Activated T-helper 1 cell treated with anti-CD3 and anti-CD28 coated beads, Interleukin-12 subunit alpha, Interleukin-12 subunit beta, Interleukin-2, Interleukin-4 antibody, amounts not matched to agents 30 ng/mL and 10 ng/mL and 1 ng/mL, durations not matched to agents 14 hours and 24 hours and 36 hours (primary cell): ENCODE measurements around the gene EFCAB8. TPM values are rescaled to one million over a fixed set of nuclear protein-coding genes. Genes with fewer than 3 reads are reported as not detected.

Experiments
- DNase-seq: peaks from one replicate; pipeline ENCODE4 v3.0.0; 2021; ENCODE audit warnings: low spot score
- H3K27ac Mint-ChIP-seq: one replicate; pipeline ENCODE4 v1.8.0; 2021; ENCODE audit warnings: mild to moderate bottlenecking, mixed read lengths
- H3K27me3 Mint-ChIP-seq: one replicate; pipeline ENCODE4 v1.8.0; 2022; ENCODE audit warnings: mild to moderate bottlenecking, moderate library complexity, mixed read lengths; ENCODE audit not compliant: insufficient read depth
- H3K36me3 Mint-ChIP-seq: one replicate; pipeline ENCODE4 v1.8.0; 2021; ENCODE audit warnings: low read depth, mixed read lengths
- H3K4me1 Mint-ChIP-seq: one replicate; pipeline ENCODE4 v1.8.0; 2021; ENCODE audit warnings: low read depth, mixed read lengths
- H3K4me3 Mint-ChIP-seq: one replicate; pipeline ENCODE4 v1.8.0; 2021; ENCODE audit warnings: mild to moderate bottlenecking, moderate library complexity, mixed read lengths
- H3K9me3 Mint-ChIP-seq: one replicate; pipeline ENCODE4 v1.8.0; 2021; ENCODE audit warnings: mixed read lengths
- intact Hi-C: fragments of 100-400 bp; cut with micrococcal nuclease; formaldehyde crosslinking; loops from one replicate; pipeline ENCODE4 v1.15.1; 2024
- total RNA-seq: library from RNA; stranded (reverse); gene quantifications from 2 replicates; pipeline ENCODE4 v1.2.3, GENCODE V29; 2022

The EFCAB8 gene
- total RNA-seq, 1 donor from 2014 or later, result 0.39 TPM

DNA sequence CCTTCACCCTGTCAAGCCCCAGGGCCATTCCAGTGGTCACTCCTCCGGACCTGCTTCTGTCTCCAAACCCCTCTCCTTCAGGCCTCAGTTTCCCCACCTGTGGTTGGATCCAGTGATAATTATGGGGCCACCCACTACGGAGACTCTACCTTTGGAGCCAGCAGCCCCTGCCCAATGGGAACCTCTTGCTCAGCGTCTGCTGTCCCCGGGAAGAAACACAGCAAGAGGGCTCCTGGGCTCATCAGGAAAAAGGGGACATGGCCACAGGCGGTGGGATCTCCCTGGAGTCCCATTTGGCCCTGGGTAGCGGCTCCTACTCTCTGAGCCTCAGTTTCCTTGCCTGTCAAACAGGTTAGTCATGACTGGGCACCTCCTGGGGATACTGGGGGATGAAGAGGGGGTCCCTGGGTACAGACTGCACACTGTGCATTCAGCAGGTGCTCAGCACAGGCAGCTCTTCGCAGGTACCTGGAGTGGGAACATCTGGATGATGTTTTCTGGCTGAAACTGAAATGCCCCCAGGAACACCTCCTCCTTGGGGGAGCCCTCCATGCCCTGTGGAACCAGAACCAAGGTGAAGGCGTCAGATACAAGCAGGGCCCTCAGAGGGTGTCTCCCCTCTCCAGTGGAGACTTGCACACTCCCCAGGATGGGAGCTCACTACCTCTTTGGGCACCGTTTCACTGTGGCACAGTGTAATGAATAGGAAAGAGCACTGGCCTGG, 126.1 kb downstream of the EFCAB8 start:
- Mint-ChIP-seq H3K9me3 (no peaks in the 10 kb centered on the region), H3K4me3 (no peak overlapping the region), H3K27ac (no peak overlapping the region), H3K27me3 (no peaks in the 10 kb centered on the region), H3K36me3 (no peaks in the 10 kb centered on the region), H3K4me1 (no peaks in the 10 kb centered on the region)
- no peak for DNase-seq
- intact Hi-C loops, result no loop called here

DNA sequence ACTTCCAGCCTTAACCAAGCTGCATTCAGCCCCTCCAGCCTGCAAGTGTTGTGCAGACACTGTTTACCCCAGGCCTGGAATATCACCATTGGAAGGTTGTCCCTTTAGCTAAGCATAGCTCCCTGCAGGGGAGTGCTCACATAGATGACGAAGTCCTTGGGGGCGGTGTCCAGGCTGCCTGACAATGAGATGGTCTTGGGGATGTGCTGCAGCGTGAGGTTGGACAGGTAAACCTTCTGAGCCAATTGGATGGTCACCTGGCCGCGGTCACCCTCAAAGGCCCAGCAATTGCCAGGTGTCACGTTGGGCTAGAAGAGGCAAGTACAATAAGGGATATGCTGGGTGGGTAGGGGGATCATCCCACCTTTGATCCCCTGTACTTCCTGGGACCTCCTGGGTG, 126.9 kb downstream of the EFCAB8 start:
- no peaks in the 10 kb centered on the region for H3K27me3 Mint-ChIP-seq
- H3K9me3 Mint-ChIP-seq, result no peaks in the 10 kb centered on the region
- no peak for DNase-seq
- H3K27ac Mint-ChIP-seq, result no peak overlapping the region
- no peak overlapping the region for H3K4me3 Mint-ChIP-seq
- intact Hi-C loops, result no loop called here
- no peaks in the 10 kb centered on the region for H3K4me1 Mint-ChIP-seq
- no peaks in the 10 kb centered on the region for H3K36me3 Mint-ChIP-seq

GRCh38 chr20:32986331-32986966, 127.7 kb downstream of the EFCAB8 start:
- Mint-ChIP-seq H3K9me3 (no peaks in the 10 kb centered on the region), H3K27me3 (no peaks in the 10 kb centered on the region), H3K4me1 (no peaks in the 10 kb centered on the region), H3K36me3 (no peaks in the 10 kb centered on the region), H3K27ac (no peak overlapping the region), H3K4me3 (no peak overlapping the region)
- intact Hi-C loops, result no loop called here
- no peak for DNase-seq

DNA sequence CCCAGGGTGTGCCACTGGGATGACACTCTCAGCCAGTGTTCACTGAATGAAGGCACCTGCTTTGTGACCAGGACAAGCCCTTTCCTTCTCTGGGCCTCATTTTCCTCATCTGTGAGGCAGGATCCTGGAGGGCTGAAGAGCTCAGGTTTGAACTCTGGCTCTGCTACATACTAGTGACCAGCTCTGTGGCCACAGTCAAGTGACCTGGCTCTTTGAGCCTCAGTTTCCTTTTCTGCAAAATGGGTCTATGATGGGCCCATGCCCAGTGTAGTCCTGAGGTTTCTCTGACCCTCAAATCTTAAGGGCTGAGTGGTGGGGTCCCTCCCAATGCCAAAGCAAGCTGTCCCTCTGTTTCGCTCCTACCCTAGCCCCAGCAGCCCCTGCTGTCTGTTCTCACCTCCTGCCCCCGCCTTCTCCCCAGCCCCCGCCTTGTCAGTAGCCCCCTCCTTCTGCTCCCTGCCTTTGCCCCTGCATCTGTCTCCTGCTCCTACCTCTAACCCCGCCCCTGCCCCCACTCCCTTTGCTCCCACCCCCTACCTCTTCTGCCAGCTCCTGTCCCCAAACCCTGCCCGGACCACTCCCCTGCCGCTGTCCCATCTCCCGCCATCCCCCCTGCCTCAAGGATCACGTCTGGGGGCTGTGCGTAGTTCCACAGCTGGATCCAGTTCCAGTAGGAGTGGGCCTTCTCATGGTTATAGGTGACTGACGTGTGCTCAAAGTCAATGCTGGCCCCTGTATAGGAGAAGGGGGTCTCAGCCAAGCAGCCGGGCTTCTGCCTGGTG, 128.5 kb downstream of the EFCAB8 start:
- Mint-ChIP-seq H3K9me3 (no peaks in the 10 kb centered on the region), H3K27me3 (no peaks in the 10 kb centered on the region), H3K36me3 (no peaks in the 10 kb centered on the region), H3K27ac (no peak overlapping the region), H3K4me1 (no peaks in the 10 kb centered on the region), H3K4me3 (no peak overlapping the region)
- DNase-seq, result no peak
- intact Hi-C loops, result no loop called here

DNA sequence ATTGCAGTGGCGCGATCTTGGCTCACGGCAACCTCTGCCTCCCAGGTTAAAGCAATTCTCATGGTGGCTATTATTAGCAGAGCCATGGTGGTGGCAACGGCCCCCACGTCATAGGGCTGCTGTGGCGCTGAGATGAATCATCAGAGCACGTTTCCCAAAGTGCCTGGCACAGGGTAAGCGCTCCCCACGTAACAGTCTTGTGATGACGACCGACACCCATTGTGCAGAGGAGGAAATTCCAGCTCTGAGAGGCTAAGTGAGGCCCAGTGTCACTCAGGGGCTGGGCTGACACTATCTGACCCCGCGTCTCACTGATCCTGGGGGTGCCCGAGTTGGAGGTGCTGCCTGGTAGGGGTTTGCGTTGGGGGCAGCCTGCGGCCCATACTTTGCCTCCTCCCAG, 129.3 kb downstream of the EFCAB8 start:
- Mint-ChIP-seq H3K9me3 (no peaks in the 10 kb centered on the region), H3K4me1 (no peaks in the 10 kb centered on the region), H3K36me3 (no peaks in the 10 kb centered on the region), H3K27ac (no peak overlapping the region), H3K27me3 (no peaks in the 10 kb centered on the region), H3K4me3 (no peak overlapping the region)
- DNase-seq, result no peak
- intact Hi-C loops, result no loop called here

DNA sequence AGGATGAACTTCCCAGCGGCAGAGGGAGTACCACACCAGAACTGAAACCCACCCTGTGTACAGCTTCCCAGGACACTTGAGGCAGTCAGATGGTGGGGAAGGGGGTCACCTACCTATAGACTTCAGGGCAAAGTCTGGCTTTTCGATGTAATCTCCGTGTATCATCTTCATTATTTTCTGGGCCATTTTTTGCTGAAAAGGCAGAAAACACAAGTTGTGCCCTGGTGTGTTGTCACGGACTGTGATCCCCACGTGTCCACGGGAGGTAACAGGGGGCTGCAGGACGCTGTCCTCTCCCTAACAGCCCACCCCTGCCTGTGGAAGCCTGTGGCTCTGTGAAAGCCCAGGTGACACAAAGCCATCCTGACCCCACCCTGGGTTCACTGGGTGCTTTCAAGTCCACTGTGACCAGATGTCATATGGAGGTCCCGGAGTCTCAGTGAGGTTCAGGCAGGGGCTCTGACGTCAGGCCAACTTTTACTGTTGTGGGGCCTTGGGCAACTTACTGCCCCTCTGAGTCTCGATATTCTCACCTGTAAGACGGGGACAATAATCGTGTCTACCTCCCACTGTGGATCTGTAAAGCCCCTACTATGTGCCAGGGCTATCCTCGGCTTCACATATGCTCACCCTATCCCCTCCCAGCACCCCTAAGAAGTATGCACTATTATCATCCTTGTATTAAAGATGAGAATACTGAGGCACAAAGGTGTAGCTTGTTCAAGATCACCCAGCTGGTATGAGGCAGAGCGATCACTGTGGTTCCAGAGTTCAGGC, 131.0 kb downstream of the EFCAB8 start:
- Mint-ChIP-seq H3K4me3 (no peak overlapping the region), H3K4me1 (no peaks in the 10 kb centered on the region), H3K36me3 (no peaks in the 10 kb centered on the region), H3K9me3 (peaks cover under 1% of the 10 kb centered on the region), H3K27ac (no peak overlapping the region), H3K27me3 (no peaks in the 10 kb centered on the region)
- intact Hi-C loops, result no loop called here
- no peak for DNase-seq

- no peak for DNase-seq
- Mint-ChIP-seq H3K9me3 (peaks cover 6% of the 10 kb centered on the region), H3K4me1 (no peaks in the 10 kb centered on the region), H3K4me3 (no peak overlapping the region), H3K27ac (no peak overlapping the region), H3K36me3 (no peaks in the 10 kb centered on the region), H3K27me3 (no peaks in the 10 kb centered on the region)
- intact Hi-C loops, result no loop called here
Observed at GRCh38 chr20:32990426-32990825, 131.7 kb downstream of the EFCAB8 start.

DNA sequence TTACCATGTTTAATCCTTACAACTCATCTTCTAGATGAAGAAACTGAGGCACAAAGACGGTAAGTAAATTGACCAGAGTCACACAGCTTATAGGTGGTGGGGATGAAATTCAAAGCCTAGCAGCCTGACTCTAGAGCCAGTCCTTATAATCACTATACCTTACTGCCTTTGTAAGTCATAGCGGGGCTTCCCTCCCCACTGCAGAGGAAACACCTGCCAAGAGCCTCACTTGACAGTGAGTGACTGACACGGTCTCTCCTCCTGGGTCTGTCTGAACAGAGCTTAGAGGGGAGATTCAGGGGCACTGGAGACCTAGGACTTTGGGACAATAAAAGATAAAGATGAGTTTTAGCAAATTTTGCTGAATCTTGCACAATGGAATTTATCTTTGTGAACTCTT, 132.7 kb downstream of the EFCAB8 start:
- Mint-ChIP-seq H3K9me3 (peaks cover 6% of the 10 kb centered on the region), H3K4me3 (no peak overlapping the region), H3K27ac (no peak overlapping the region), H3K27me3 (no peaks in the 10 kb centered on the region), H3K4me1 (no peaks in the 10 kb centered on the region), H3K36me3 (no peaks in the 10 kb centered on the region)
- intact Hi-C loops, result no loop called here
- no peak for DNase-seq

DNA sequence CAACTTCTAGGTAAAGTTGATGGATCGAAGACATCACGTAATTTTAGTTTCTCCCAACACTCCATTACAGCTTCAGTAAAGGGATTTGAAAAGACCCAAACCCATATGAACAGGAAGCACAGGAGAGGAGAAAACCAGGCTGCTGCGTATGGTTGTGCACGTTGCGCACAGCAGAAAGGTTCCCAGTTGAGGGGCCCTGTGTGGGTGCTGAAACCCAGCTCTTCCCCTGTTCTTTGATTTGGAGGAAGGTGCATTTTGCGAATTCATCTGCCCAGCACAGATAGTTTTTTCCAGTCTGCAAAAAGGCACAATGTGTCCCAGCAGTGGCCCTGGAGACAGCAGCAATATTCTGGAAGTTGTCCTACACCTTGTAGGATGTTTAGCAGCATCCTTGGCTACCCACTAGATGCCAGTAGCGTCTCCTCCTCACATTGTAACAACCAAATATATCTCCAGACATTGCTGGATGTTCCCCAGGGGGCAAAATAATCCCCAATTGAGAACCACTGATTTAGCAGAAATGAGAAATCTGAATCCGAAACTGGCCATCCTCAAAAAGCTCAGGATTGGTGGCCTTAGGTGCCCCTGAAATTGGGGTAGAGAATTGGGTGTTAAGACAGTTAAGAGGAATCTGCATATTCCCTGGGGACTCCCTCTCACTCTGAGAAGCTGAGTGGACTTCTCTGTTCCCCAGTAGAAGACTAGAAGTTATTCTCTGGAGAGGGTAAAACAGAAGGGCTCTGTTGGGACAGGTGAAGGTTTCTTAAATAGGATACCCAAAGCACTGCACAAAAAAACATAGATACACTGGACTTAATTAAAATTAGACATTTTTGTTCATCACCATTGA, 133.3 kb downstream of the EFCAB8 start:
- Mint-ChIP-seq H3K36me3 (no peaks in the 10 kb centered on the region), H3K4me3 (no peak overlapping the region), H3K27ac (no peak overlapping the region), H3K9me3 (peaks cover 10% of the 10 kb centered on the region), H3K27me3 (no peaks in the 10 kb centered on the region), H3K4me1 (peaks cover 1% of the 10 kb centered on the region)
- intact Hi-C loops, result no loop called here
- no peak for DNase-seq

GRCh38 chr20:32993496-32994050, 134.8 kb downstream of the EFCAB8 start:
- intact Hi-C loops, result no loop called here
- Mint-ChIP-seq H3K4me1 (peaks cover 11% of the 10 kb centered on the region), H3K9me3 (peaks cover 10% of the 10 kb centered on the region), H3K27me3 (no peaks in the 10 kb centered on the region), H3K36me3 (no peaks in the 10 kb centered on the region), H3K27ac (no peak overlapping the region), H3K4me3 (no peak overlapping the region)
- no peak for DNase-seq

GRCh38 chr20:32995802-32996201, 137.1 kb downstream of the EFCAB8 start:
- Mint-ChIP-seq H3K36me3 (no peaks in the 10 kb centered on the region), H3K4me1 (peaks cover 11% of the 10 kb centered on the region), H3K9me3 (peaks cover 10% of the 10 kb centered on the region), H3K27me3 (no peaks in the 10 kb centered on the region), H3K4me3 (no peak overlapping the region), H3K27ac (no peak overlapping the region)
- DNase-seq, result no peak
- intact Hi-C loops, result no loop called here

- no peak overlapping the region for H3K27ac Mint-ChIP-seq
- DNase-seq, result no peak
- intact Hi-C loops, result no loop called here
- no peak overlapping the region for H3K4me3 Mint-ChIP-seq
- no peaks in the 10 kb centered on the region for H3K27me3 Mint-ChIP-seq
- peaks cover 11% of the 10 kb centered on the region for H3K4me1 Mint-ChIP-seq
- no peaks in the 10 kb centered on the region for H3K36me3 Mint-ChIP-seq
- H3K9me3 Mint-ChIP-seq, result peaks cover 10% of the 10 kb centered on the region
Observed at GRCh38 chr20:32997431-32997830, 138.7 kb downstream of the EFCAB8 start.
